HG02884 (cell line): ENCODE measurements around the gene ZCCHC2.
A peak's percentile ranks its signal among the peaks of the same experiment; 100 is the strongest.

Experiments used
- ATAC-seq: cut with Tn5 transposase; IDR thresholded peaks from one replicate; pipeline ENCODE4 v1.9.1; 2021; ENCODE audit warnings: mild to moderate bottlenecking, moderate library complexity; ENCODE audit not compliant: unreplicated experiment

The ZCCHC2 gene

GRCh38 chr18:62574776-62575175 is 52.0 kb downstream of the ZCCHC2 start:
- no peak for ATAC-seq

GRCh38 chr18:62576271-62576670 is 53.4 kb downstream of the ZCCHC2 start:
- ATAC-seq = no peak

GRCh38 chr18:62576845-62577512 is 54.2 kb downstream of the ZCCHC2 start:
- ATAC-seq = peak; percentile 50

- ATAC-seq = no peak
Observed at GRCh38 chr18:62577765-62578164, 54.9 kb downstream of the ZCCHC2 start.

GRCh38 chr18:62578980-62579511 is 56.2 kb downstream of the ZCCHC2 start:
- no peak for ATAC-seq

DNA sequence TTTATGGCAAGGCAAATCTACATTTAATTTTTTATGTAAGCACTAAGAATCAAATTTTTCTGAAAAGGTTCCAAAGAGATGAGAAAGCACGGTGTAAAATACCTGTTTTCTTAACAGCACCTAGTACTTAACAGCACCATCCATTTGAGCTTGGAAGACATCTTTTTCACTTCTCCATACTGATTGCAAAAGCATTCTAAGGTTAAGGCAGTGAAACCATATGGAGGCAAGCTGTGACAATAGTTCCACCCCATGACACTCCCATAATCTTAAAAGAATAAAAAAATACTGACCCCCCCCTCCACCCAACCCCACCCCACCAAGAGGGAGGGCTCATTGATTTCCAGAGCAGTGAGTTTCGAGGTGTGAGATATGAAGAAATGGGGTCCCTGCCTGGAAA is 60.6 kb downstream of the ZCCHC2 start:
- ATAC-seq = no peak

- peak; percentile 83 for ATAC-seq
Observed at GRCh38 chr18:62584241-62585120, 61.7 kb downstream of the ZCCHC2 start.

- ATAC-seq = no peak
Observed at GRCh38 chr18:62585274-62586150, 62.7 kb downstream of the ZCCHC2 start.

DNA sequence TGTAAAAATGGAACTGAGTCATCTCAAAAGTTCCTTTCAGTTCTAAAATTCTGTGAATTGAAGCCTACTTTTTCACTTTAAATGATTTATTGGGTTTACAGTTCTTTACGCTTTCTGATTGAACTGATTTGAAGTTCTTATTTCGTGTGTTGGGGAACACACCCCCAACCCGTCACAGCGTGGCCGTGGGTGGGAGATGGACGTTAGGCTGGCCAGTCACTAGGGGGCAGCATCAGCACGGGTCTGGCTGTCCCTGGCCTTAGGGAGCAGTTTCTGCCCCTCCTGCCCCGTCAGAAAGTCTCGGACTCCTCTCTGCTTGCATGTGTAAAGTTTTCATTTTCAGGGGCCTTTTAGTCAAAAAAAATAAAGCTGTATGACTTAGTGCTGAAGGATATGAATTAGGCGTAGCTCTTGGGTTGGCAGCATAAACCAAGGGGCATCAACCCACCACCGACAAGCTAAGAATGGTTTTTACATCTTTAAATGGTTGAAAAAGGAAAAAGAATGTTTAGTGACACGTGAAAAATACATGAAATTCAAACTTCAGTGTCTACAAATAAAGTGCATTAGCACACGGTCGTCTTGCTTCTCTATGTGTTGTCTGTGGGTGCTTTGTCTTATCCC is 63.4 kb downstream of the ZCCHC2 start:
- ATAC-seq = peak; percentile 67

DNA sequence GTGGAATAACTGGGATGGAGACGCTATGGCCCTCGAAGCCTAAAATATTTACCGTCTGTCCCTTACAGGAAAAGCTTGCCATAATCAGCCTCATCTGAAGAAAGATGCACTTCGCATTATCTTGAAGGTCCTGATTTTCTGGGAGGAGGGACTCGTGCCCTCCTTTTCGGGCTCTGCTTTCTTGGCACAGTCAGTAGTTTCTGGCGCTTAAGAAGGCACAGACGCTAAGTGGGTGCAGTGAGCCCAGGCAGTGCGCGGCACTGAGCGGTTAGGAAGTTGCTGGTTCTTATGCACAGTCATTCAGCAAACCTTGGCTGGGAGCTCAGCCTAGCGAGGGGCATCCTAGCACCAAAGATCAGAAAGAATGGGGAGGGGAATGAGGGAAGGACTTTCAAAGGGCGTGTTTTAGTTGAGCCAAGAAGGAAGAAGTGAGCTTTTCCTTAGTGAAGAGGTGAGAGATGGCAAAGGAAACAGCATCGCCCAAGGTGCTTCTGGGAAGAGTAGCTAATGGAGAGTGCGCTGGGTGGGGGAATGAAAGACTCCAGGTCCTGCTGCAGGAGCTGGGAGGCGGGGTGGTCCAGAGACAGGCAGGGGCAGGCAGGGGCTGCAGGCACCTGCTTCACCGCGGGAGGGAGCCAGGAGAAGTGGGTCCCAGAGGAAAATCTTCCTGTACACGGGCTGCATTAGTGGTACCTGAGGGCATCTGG is 64.1 kb downstream of the ZCCHC2 start:
- ATAC-seq = no peak

DNA sequence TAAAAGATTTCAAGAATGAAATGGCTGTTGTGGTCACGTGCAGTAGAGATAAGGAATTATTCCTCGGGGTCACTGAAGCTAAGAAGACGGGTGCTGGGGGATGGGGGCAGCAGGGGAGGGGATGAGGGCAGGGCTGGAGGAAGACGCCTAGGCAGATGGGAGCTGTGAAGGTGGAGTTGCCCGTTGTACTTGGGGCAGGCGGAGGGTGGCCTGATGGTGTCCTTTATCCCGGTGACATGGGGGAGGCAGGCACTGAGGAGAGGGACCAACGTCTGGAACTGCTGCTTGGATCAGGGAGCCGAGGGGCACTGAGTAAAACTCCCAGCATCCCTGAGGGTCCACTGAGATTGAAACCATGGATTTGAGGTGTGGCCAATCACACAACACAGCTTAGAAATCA is 64.9 kb downstream of the ZCCHC2 start:
- no peak for ATAC-seq

DNA sequence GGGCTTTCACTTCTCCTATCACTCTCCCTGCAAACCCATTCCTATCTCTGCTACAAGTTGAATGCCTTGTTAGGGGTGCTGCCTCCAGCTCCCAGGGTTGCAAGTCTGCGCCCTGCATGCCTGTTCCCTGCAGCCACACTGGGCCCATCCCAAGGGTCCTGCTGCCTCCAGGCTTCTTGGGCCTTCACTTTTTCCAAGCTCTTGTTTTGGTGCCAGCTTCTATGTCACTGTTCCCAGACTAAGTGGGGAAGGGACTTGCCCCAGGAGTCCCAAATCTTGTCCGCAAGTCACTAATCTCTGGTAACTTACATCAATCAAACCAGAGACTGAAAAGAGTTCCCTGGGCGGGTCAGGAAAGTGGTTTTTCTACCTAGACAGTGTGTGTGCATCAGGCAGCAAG is 65.4 kb downstream of the ZCCHC2 start:
- ATAC-seq = no peak

GRCh38 chr18:62590799-62591590 is 68.2 kb downstream of the ZCCHC2 start:
- ATAC-seq = no peak

- no peak for ATAC-seq
Observed at GRCh38 chr18:62596145-62597005, 73.5 kb downstream of the ZCCHC2 start.

DNA sequence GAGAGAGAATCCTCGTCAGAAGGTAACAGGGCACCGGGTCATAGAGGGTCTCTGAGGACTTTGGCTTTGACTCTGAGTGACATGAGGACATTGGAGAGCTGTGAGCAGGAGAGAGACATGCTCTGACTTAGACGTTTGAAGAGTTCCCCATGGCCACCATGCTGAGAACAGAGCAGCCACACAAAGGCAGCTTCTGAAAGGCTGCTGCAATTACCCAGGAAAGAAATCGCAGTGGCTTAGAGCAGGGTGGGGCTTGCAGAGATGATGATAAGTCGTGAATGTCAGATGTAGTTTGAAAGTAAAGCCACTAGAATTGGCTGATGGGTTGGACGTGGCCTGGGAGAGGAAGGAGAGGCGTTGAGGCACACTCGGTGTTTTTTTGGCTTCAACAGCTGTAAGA is 79.0 kb downstream of the ZCCHC2 start:
- no peak for ATAC-seq

DNA sequence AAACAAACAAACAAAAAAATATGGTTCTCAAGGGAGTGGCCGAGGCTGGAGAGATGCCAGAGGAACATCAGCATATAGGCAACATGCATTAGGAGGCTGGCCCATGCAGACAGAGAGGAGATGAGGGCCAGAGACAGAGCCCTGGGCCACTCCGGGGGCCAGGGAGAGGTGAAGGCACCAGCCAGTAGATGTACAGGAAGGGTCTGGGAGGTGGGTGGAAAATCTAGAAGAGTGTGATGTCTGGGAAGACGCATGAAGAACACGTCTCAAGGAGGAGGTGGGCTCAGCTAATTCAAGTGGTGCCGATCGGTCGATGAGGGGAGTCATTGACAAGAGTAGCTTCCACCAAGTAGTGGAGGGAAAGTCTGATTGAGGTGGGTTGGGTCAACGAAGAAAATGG is 79.9 kb downstream of the ZCCHC2 start:
- no peak for ATAC-seq

DNA sequence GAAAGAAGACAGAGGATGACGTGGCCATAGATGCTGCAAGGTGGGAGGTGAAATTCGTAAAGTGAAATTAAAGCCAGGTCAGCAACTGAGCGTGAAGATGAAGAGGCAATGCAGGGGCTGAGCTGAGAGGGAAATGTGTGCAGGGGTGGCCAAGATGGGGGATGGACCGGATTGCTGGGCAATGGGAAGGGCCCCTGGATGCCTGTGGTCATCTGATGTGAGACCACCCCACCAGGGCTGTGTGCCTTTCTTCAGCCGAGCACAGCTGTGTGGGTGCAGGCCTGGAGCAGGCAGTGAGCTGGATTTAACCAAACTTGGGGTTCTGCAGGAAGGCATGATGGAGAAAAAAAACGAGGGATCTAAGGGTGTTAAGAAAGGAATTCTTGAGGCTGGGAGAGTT is 80.4 kb downstream of the ZCCHC2 start:
- ATAC-seq = no peak

GRCh38 chr18:62603979-62604378 is 81.2 kb downstream of the ZCCHC2 start:
- no peak for ATAC-seq
